HCT116 (cell line): ENCODE measurements around the gene ITGA11. TPM values are rescaled to one million over a fixed set of nuclear protein-coding genes. Genes with fewer than 3 reads are reported as not detected.

ENCODE experiments used
- ATAC-seq: fragments of 200-7000 bp; cut with Tn5 transposase; 2 replicates; pipeline ENCODE4 v1.9.1; 2020; ENCODE audit warnings: mild to moderate bottlenecking, moderate library complexity
- BruUV-seq: library from RNA; stranded (reverse); fragments of 400-500 nt; replicated peaks from 2 replicates; lab custom pipeline; 2021; lab: Mats Ljungman, UMichigan
- CTCF ChIA-PET: fragments of 300-600 bp; sonication (Branson Sonifier 250); formaldehyde crosslinking; loops from one replicate; lab custom pipeline; 2021; ENCODE audit warnings: antibody characterized with exemption; lab: Charles Lee
- POLR2A ChIA-PET: fragments of 300-600, 350-600 bp; sonication (Branson Sonifier 250); formaldehyde crosslinking; loops from one replicate; lab custom pipeline; 2021; ENCODE audit warnings: antibody characterized with exemption; lab: Charles Lee
- RAD21 ChIA-PET, 2 experiments: fragments of 300-600 bp; sonication (Branson Sonifier 250); formaldehyde crosslinking; loops; one replicate each; lab custom pipeline; 2023; ENCODE audit warnings: low total read pairs in 2 of 2; ENCODE audit not compliant: uncharacterized antibody in 2 of 2, unreplicated experiment in 2 of 2, low non-redundant PET in 1 of 2; lab: Charles Lee
- DNase-seq: peaks from one replicate; pipeline ENCODE4 v3.0.0-alpha.2; 2010; ENCODE audit warnings: low read depth, low spot score
- H2AFZ ChIP-seq: fragments of 200-600 bp; shearing (Covaris generic), sonication (generic); 2 replicates; pipeline ENCODE4 v1.6.1; 2017; ENCODE audit warnings: low read depth, mixed run types, mixed read lengths, antibody characterized with exemption, low read length; ENCODE audit not compliant: poor library complexity, severe bottlenecking
- H3K27ac ChIP-seq: 2 replicates; pipeline ENCODE4 v1.5.1; 2012; ENCODE audit warnings: low read depth, low read length
- H3K27me3 ChIP-seq: fragments of 200-600 bp; sonication (generic); 2 replicates; pipeline ENCODE4 v1.6.1; 2016; ENCODE audit warnings: mixed run types, low read length, mixed read lengths; ENCODE audit not compliant: insufficient read depth
- H3K36me3 ChIP-seq, 2 experiments: fragments of 200-500 bp in 1 of 2; fragments of 200-600 bp in 1 of 2; sonication (Bioruptor generic) in 1 of 2; sonication (generic) in 1 of 2; 2 replicates each; pipeline versions ENCODE4 v1.5.1 to v1.6.1; 2014 to 2016; ENCODE audit warnings: low read length in 2 of 2, inconsistent platforms in 1 of 2, mixed read lengths in 1 of 2, mixed run types in 1 of 2; ENCODE audit not compliant: insufficient read depth in 2 of 2, control insufficient read depth in 1 of 2
- H3K4me1 ChIP-seq, 2 experiments: fragments of 200-600 bp in 1 of 2; sonication (generic) in 1 of 2; 2 replicates each; pipeline versions ENCODE4 v1.5.1 to v1.6.1; 2012 to 2017; ENCODE audit warnings: low read length in 2 of 2, inconsistent platforms in 1 of 2, mild to moderate bottlenecking in 1 of 2, mixed read lengths in 1 of 2, mixed run types in 1 of 2, moderate library complexity in 1 of 2; ENCODE audit not compliant: insufficient read depth in 2 of 2, control insufficient read depth in 1 of 2
- H3K4me2 ChIP-seq: fragments of 200-600 bp; sonication (generic); 2 replicates; pipeline ENCODE4 v1.6.1; 2017; ENCODE audit warnings: mixed run types, low read length, mixed read lengths
- H3K4me3 ChIP-seq, 2 experiments: fragments of 200-600 bp in 1 of 2; sonication (generic) in 1 of 2; replicated peaks in 1 of 2; 2 replicates each; pipeline ENCODE4 v1.5.1; 2011 to 2016; ENCODE audit warnings: low read length in 2 of 2, control low read depth in 1 of 2, low read depth in 1 of 2, mild to moderate bottlenecking in 1 of 2, mixed read lengths in 1 of 2, mixed run types in 1 of 2
- H3K79me2 ChIP-seq: fragments of 200-600 bp; sonication (generic); 2 replicates; pipeline ENCODE4 v1.6.1; 2017; ENCODE audit warnings: mild to moderate bottlenecking, mixed run types, low read length, moderate library complexity, mixed read lengths; ENCODE audit not compliant: insufficient read depth
- H3K9ac ChIP-seq: fragments of 200-600 bp; sonication (generic); 2 replicates; pipeline ENCODE4 v1.6.1; 2016; ENCODE audit warnings: low read length, mixed read lengths
- H3K9me2 ChIP-seq: fragments of 200-600 bp; sonication (generic), shearing (Covaris generic); 2 replicates; pipeline ENCODE4 v1.6.1; 2017; ENCODE audit warnings: mixed run types, mild to moderate bottlenecking, moderate library complexity; ENCODE audit not compliant: insufficient read depth
- H3K9me3 ChIP-seq, 2 experiments: fragments of 200-500 bp in 1 of 2; fragments of 200-600 bp in 1 of 2; sonication (Bioruptor generic) in 1 of 2; sonication (generic) in 1 of 2; 2 replicates each; pipeline ENCODE4 v1.6.1; 2014 to 2017; ENCODE audit warnings: low read length in 2 of 2, mixed read lengths in 2 of 2, inconsistent platforms in 1 of 2, low read depth in 1 of 2, mild to moderate bottlenecking in 1 of 2, mixed run types in 1 of 2, moderate library complexity in 1 of 2; ENCODE audit not compliant: control insufficient read depth in 1 of 2, insufficient read depth in 1 of 2
- H4K20me1 ChIP-seq: fragments of 200-600 bp; sonication (generic), shearing (Covaris generic); 2 replicates; pipeline ENCODE4 v1.6.1; 2017; ENCODE audit warnings: mixed run types, mild to moderate bottlenecking, moderate library complexity; ENCODE audit not compliant: insufficient read depth
- ATF3 ChIP-seq: IDR thresholded peaks from 2 replicates; pipeline ENCODE4 v1.6.1; 2012
- CBX3 ChIP-seq: IDR thresholded peaks from 2 replicates; pipeline ENCODE4 v1.6.1; 2012; ENCODE audit warnings: low read depth
- CTCF ChIP-seq, 3 experiments: fragments of 200-600 bp in 1 of 3; sonication (generic) in 1 of 3; IDR thresholded peaks in 2 of 3; conservative IDR thresholded peaks in 1 of 3; 2 replicates each; pipeline ENCODE4 v1.5.1; 2012 to 2017; ENCODE audit warnings: low read depth in 2 of 3, low read length in 2 of 3, antibody characterized with exemption in 1 of 3, borderline replicate concordance in 1 of 3, control low read depth in 1 of 3, mild to moderate bottlenecking in 1 of 3, mixed read lengths in 1 of 3, mixed run types in 1 of 3, moderate library complexity in 1 of 3; ENCODE audit not compliant: insufficient read depth in 1 of 3
- EGR1 ChIP-seq: IDR thresholded peaks from 2 replicates; pipeline ENCODE4 v1.6.1; 2012; ENCODE audit warnings: low read depth
- ELF1 ChIP-seq: IDR thresholded peaks from 2 replicates; pipeline ENCODE4 v1.6.1; 2012; ENCODE audit warnings: low read depth, borderline replicate concordance
- EZH2 ChIP-seq: fragments of 200-600 bp; sonication (generic); IDR thresholded peaks from 2 replicates; pipeline ENCODE4 v1.6.1; 2017; ENCODE audit warnings: antibody characterized with exemption, mixed run types
- EZH2phosphoT487 ChIP-seq: fragments of 200-600 bp; IDR thresholded peaks from 2 replicates; pipeline ENCODE4 v1.6.1; 2018; ENCODE audit warnings: antibody characterized with exemption, borderline replicate concordance
- JUND ChIP-seq: IDR thresholded peaks from 2 replicates; pipeline ENCODE4 v1.6.1; 2012
- MAX ChIP-seq: IDR thresholded peaks from 2 replicates; pipeline ENCODE4 v1.6.1; 2012
- POLR2A ChIP-seq: IDR thresholded peaks from 2 replicates; pipeline ENCODE4 v1.7.0; 2011; ENCODE audit warnings: borderline replicate concordance; ENCODE audit not compliant: insufficient read depth, insufficient read length; ENCODE audit errors: extremely low read depth
- POLR2AphosphoS5 ChIP-seq: IDR thresholded peaks from 2 replicates; pipeline ENCODE4 v1.6.1; 2011; ENCODE audit warnings: mild to moderate bottlenecking, low read depth, low read length, moderate library complexity
- SP1 ChIP-seq: IDR thresholded peaks from 2 replicates; pipeline ENCODE4 v1.6.1; 2012; ENCODE audit warnings: low read depth
- SRF ChIP-seq: IDR thresholded peaks from 2 replicates; pipeline ENCODE4 v1.6.1; 2012; ENCODE audit warnings: low read depth
- YY1 ChIP-seq: IDR thresholded peaks from 2 replicates; pipeline ENCODE4 v1.6.1; 2011; ENCODE audit warnings: low read length, low read depth, moderate library complexity, mild to moderate bottlenecking; ENCODE audit not compliant: insufficient replicate concordance; ENCODE audit errors: extremely low read depth
- ZFX ChIP-seq: fragments of 450-650 bp; IDR thresholded peaks from 2 replicates; pipeline ENCODE4 v1.6.1; 2017
- ZNF274 ChIP-seq: fragments of 200-500 bp; sonication (Bioruptor generic); IDR thresholded peaks from 2 replicates; pipeline ENCODE4 v1.6.1; 2014; ENCODE audit warnings: mild to moderate bottlenecking, low read depth, low read length, inconsistent platforms
- intact Hi-C: fragments of 100-400 bp; cut with micrococcal nuclease; formaldehyde crosslinking; loops from 2 replicates; pipeline ENCODE4 v1.10.0; 2022
- total RNA-seq: library from RNA; stranded (reverse); gene quantifications from one replicate; pipeline ENCODE4 v1.2.1, GENCODE V29; 2021; ENCODE audit not compliant: unreplicated experiment

Gene ITGA11
- total RNA-seq, 1 experiment from 2014 or later, result not detected

GRCh38 chr15:68362537-68363126 lies 69.3 kb downstream of the ITGA11 start (continued):
- TF ChIP-seq CTCF (IDR thresholded peaks at IDR 0.05 in 2 of 3, conservative IDR thresholded peaks at IDR 0.05 in 1 of 3; ENCODE audit: borderline replicate concordance in 1 of 3, insufficient read depth in 1 of 3, low read depth in 2 of 3, low read length in 2 of 3), result no peak
- no peak for TF ChIP-seq MAX
- TF ChIP-seq EZH2phosphoT487, result no peak

- H3K36me3 ChIP-seq, result no peaks in the 10 kb centered on the region
- intact Hi-C loops, result no loop called here
- ChIA-PET CTCF (no interaction called here), POLR2A (no interaction called here), RAD21 (no interaction called here)
- H3K79me2 ChIP-seq, result no peaks in the 10 kb centered on the region
- no peaks in the 10 kb centered on the region for H3K9me3 ChIP-seq
- H4K20me1 ChIP-seq, result no peaks in the 10 kb centered on the region
- DNase-seq (no peak), ATAC-seq (no peak)
- peaks cover 0 to under 1% of the 10 kb centered on the region in 2 experiments; a peak in 1 of 4 replicates for H3K4me1 ChIP-seq
- no peak overlapping the region for H2AFZ ChIP-seq
- TF ChIP-seq ZNF274 (no peak), ZFX (no peak), YY1 (no peak), SP1 (no peak), MAX (no peak), EGR1 (no peak), POLR2A (no peak), POLR2AphosphoS5 (no peak), CBX3 (no peak), EZH2 (no peak), ELF1 (no peak), ATF3 (no peak), SRF (no peak), JUND (no peak)
- no peaks in the 10 kb centered on the region for H3K9me2 ChIP-seq
- no peak overlapping the region for H3K27ac ChIP-seq
- no peaks in the 10 kb centered on the region; the same call in 1 of the 2 replicates for H3K27me3 ChIP-seq
- no peak overlapping the region for H3K4me3 ChIP-seq
- BruUV-seq, result no TSS peak
- H3K9ac ChIP-seq, result no peak overlapping the region
- no peak overlapping the region for H3K4me2 ChIP-seq
These were observed 71.2 kb downstream of the ITGA11 start for GRCh38 chr15:68360721-68361120.
